HUES64 (cell line): Measurements from ENCODE around the gene RAPGEFL1. TPM values are rescaled to one million over a fixed set of nuclear protein-coding genes. Genes with fewer than 3 reads are reported as not detected.
"Not testable (repeated sequence)": the region's sequence is repeated elsewhere in the genome, so short reads cannot be mapped to it uniquely, and the experiment has no call there.

Experiments
- H3K27ac ChIP-seq: 2 replicates; pipeline ENCODE4 v1.7.0; 2013; ENCODE audit warnings: low read depth, low read length, inconsistent platforms
- H3K27me3 ChIP-seq: 2 replicates; pipeline ENCODE4 v1.6.1; 2013; ENCODE audit warnings: mild to moderate bottlenecking, low read length; ENCODE audit not compliant: insufficient read depth
- H3K36me3 ChIP-seq: 2 replicates; pipeline ENCODE4 v1.6.1; 2013; ENCODE audit warnings: mild to moderate bottlenecking, low read length; ENCODE audit not compliant: insufficient read depth
- H3K4me1 ChIP-seq: 2 replicates; pipeline ENCODE4 v1.6.1; 2013; ENCODE audit warnings: mild to moderate bottlenecking, low read length, moderate library complexity; ENCODE audit not compliant: insufficient read depth
- H3K4me3 ChIP-seq: 2 replicates; pipeline ENCODE4 v1.5.1; 2013; ENCODE audit warnings: mild to moderate bottlenecking, low read length, moderate library complexity
- H3K9ac ChIP-seq: 2 replicates; pipeline ENCODE4 v1.6.1; 2013; ENCODE audit warnings: mild to moderate bottlenecking, low read depth, low read length
- H3K9me3 ChIP-seq: 2 replicates; pipeline ENCODE4 v1.6.1; 2013; ENCODE audit warnings: low read depth, low read length; ENCODE audit not compliant: insufficient read depth
- WGBS: fragments of 150-250, 120-280 bp; methylation state at CpG from one replicate; pipeline ENCODE4 v1.1.7; 2013; ENCODE audit warnings: missing lambda C conversion rate; 5-methylcytosine and 5-hydroxymethylcytosine counted together
- polyA plus RNA-seq, 2 experiments: library from polyadenylated mRNA; stranded (reverse); fragments of 50-300 nt; gene quantifications; one replicate each; pipeline ENCODE4 v1.2.3, GENCODE V29; 2013

Gene RAPGEFL1, protein sequence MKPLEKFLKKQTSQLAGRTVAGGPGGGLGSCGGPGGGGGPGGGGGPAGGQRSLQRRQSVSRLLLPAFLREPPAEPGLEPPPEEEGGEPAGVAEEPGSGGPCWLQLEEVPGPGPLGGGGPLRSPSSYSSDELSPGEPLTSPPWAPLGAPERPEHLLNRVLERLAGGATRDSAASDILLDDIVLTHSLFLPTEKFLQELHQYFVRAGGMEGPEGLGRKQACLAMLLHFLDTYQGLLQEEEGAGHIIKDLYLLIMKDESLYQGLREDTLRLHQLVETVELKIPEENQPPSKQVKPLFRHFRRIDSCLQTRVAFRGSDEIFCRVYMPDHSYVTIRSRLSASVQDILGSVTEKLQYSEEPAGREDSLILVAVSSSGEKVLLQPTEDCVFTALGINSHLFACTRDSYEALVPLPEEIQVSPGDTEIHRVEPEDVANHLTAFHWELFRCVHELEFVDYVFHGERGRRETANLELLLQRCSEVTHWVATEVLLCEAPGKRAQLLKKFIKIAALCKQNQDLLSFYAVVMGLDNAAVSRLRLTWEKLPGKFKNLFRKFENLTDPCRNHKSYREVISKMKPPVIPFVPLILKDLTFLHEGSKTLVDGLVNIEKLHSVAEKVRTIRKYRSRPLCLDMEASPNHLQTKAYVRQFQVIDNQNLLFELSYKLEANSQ
- polyA plus RNA-seq (2013, experiment 1 of 2), result 9.4 TPM
- 7.5 TPM for polyA plus RNA-seq (2013, experiment 2 of 2)

GRCh38 chr17:40177275-40177874 lies at the start of gene RAPGEFL1:
Gene RAPGEFL1, plus strand, starts transcription at chr17:40177470. Its CDS starts 392 bp downstream, at chr17:40177862.
- under 1% methylated on average over 57 of the region's 57 CpGs for WGBS
- Histone ChIP-seq H3K4me1 (peaks cover 14% of the 10 kb centered on the region), H3K27me3 (no peaks in the 10 kb centered on the region), H3K9me3 (no peaks in the 10 kb centered on the region), H3K4me3 (peak within 1 kb of the TSS; percentile 63), H3K27ac (peak within 1 kb of the TSS; percentile 71; the same call in 1 of the 2 replicates), H3K36me3 (peaks cover 20% of the 10 kb centered on the region), H3K9ac (peak within 1 kb of the TSS; percentile 60; the same call in 1 of the 2 replicates)

DNA sequence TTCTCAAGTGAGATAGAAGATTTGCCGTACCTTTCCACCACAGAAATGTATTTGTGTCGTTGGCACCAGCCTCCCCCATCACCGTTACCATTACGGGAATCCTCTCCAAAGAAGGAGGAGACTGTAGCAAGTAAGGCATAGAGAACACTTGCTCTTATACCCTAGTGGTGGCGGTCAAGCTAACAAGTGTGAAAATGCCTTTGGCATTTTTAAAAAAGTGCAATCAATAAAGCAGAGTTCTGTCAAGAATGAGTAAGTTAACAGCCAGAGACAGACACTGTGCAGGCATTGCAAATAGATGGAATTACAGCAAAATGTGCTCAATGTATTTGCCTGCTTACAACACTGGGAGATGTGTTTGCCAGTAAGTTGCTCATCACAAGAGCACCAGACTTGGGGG lies 47.8 kb upstream of the RAPGEFL1 start:
- Histone ChIP-seq H3K4me1 (peaks cover 3% of the 10 kb centered on the region; the same call in 1 of the 2 replicates), H3K9ac (no peak overlapping the region), H3K27me3 (no peaks in the 10 kb centered on the region), H3K4me3 (no peak overlapping the region), H3K9me3 (no peaks in the 10 kb centered on the region), H3K36me3 (peaks cover 95% of the 10 kb centered on the region), H3K27ac (no peak overlapping the region)
- 95% methylated on average over 5 of the region's 5 CpGs for WGBS

DNA sequence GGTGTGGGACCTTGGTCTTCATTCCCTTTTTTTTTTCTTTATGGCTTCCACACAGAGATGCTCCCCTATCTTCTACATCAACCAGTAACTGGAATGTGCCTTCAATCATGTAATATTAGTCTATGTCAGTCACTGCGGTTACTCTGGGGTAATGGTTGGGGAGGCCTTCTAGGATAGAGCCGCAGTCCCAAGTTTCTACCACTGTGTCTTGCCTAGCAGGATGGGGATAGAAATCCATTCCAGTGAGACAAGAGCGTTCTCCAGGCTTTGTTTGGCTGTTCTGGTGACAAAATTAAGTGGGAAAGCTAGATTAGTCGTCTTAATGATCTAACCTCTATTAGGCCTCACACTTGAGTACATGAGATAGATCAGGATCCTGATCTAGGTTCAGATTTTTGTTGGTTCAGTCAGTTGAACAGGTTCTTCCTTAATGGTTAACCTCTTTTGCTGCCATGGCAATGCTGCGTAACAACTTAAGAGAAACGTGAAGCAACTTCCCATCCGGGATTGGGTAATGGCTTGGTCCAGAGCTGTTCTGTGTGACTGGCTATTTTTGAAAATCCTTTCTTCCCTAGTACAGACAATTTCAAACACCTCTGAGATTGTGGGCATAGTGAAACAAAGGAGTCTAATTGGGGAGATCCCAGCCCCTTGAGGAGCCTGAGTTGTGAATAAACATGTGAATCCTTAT lies 46.8 kb upstream of the RAPGEFL1 start:
- no peaks in the 10 kb centered on the region for H3K9me3 ChIP-seq
- H3K27me3 ChIP-seq, result no peaks in the 10 kb centered on the region
- WGBS, result 95% methylated on average over 7 of the region's 7 CpGs
- no peaks in the 10 kb centered on the region for H3K4me1 ChIP-seq
- no peak overlapping the region for H3K4me3 ChIP-seq
- peaks cover 97% of the 10 kb centered on the region for H3K36me3 ChIP-seq
- no peak overlapping the region for H3K27ac ChIP-seq
- H3K9ac ChIP-seq, result no peak overlapping the region

DNA sequence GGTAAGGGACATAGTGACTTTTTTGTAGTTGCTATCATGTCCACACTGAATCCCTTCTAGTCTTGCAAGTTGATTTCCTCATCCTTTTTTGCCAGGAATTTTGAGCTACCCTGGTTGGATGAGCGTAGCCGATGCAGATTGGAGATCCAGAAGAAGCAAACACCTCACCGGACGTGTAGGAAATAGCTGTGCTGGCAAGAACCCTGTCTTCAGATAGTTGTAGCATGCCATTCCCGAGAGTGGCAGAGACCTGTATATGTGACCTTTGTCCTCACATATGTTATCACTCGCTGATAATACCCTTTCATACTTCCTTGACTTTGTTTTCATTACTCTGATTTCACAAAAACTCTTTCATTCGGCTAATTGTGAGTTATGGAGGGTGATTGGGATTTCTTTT lies 43.1 kb upstream of the RAPGEFL1 start:
- no peaks in the 10 kb centered on the region for H3K27me3 ChIP-seq
- 0 out of 2 replicates have a peak, but pooled peaks cover 2% of the 10 kb centered on the region for H3K4me1 ChIP-seq
- 95% methylated on average over 7 of the region's 7 CpGs for WGBS
- H3K9me3 ChIP-seq, result no peaks in the 10 kb centered on the region
- H3K27ac ChIP-seq, result no peak overlapping the region
- no peak overlapping the region for H3K4me3 ChIP-seq
- H3K9ac ChIP-seq, result no peak overlapping the region
- peaks cover 80% of the 10 kb centered on the region for H3K36me3 ChIP-seq

DNA sequence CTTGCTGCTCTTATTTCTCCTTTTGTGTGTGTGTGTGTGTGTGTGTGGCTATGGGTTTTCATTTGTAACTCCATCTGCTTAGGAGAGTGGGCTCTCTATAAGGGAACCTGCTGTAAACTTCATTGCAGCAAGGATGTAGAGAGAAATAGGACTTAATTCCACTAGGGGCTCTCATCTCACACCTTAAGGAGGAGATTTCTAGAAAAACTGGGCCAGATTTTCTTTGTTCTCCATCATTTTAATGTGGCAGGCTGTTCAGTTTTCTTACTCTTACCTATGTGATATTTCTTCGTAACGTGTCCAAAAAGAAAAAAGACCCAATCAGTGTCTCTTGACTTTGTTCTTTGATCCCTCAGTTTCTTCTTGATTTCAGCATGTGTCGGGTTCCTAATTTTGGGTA lies 41.5 kb upstream of the RAPGEFL1 start:
- Histone ChIP-seq H3K27ac (no peak overlapping the region), H3K9ac (no peak overlapping the region), H3K36me3 (peaks cover 63% of the 10 kb centered on the region), H3K27me3 (no peaks in the 10 kb centered on the region), H3K9me3 (no peaks in the 10 kb centered on the region), H3K4me1 (0 out of 2 replicates have a peak, but pooled peaks cover 6% of the 10 kb centered on the region), H3K4me3 (no peak overlapping the region)
- WGBS, result 89% methylated on average over 3 of the region's 3 CpGs

- 54% methylated on average over 14 of the region's 14 CpGs for WGBS
- H3K27me3 ChIP-seq, result no peaks in the 10 kb centered on the region
- peaks cover 59% of the 10 kb centered on the region for H3K36me3 ChIP-seq
- peaks cover 13% of the 10 kb centered on the region; the same call in 1 of the 2 replicates for H3K4me1 ChIP-seq
- peak overlapping the region; percentile 81 for H3K27ac ChIP-seq
- H3K4me3 ChIP-seq, result peak overlapping the region; percentile 62
- H3K9me3 ChIP-seq, result no peaks in the 10 kb centered on the region
- peak overlapping the region; percentile 52 for H3K9ac ChIP-seq
Measured at GRCh38 chr17:40139566-40140058, 37.7 kb upstream of the RAPGEFL1 start.

- Histone ChIP-seq H3K4me1 (peaks cover 13% of the 10 kb centered on the region; the same call in 1 of the 2 replicates), H3K36me3 (peaks cover 60% of the 10 kb centered on the region)
- 98% methylated on average over 3 of the region's 3 CpGs for WGBS
- not testable (repeated sequence) for H3K27me3 ChIP-seq, H3K27ac ChIP-seq, H3K9me3 ChIP-seq, H3K4me3 ChIP-seq, H3K9ac ChIP-seq
Measured at GRCh38 chr17:40143166-40143565, 34.1 kb upstream of the RAPGEFL1 start.

- no peaks in the 10 kb centered on the region for H3K27me3 ChIP-seq
- peaks cover 83% of the 10 kb centered on the region for H3K36me3 ChIP-seq
- whole genome bisulfite sequencing, result 91% methylated on average over 2 of the region's 3 CpGs
Measured at GRCh38 chr17:40145476-40145875, 31.8 kb upstream of the RAPGEFL1 start.

GRCh38 chr17:40148527-40148926 lies 28.7 kb upstream of the RAPGEFL1 start:
- Histone ChIP-seq H3K4me1 (no peaks in the 10 kb centered on the region), H3K9me3 (no peaks in the 10 kb centered on the region), H3K4me3 (no peak overlapping the region), H3K27ac (no peak overlapping the region), H3K27me3 (no peaks in the 10 kb centered on the region), H3K9ac (no peak overlapping the region), H3K36me3 (peaks cover 87% of the 10 kb centered on the region)
- 98% methylated on average over 3 of the region's 3 CpGs for WGBS

More at GRCh38 chr17:40145476-40145875, 31.8 kb upstream of the RAPGEFL1 start:
- Histone ChIP-seq H3K4me1 (peaks cover 7% of the 10 kb centered on the region; the same call in 1 of the 2 replicates), H3K9ac (no peak overlapping the region), H3K4me3 (no peak overlapping the region), H3K9me3 (no peaks in the 10 kb centered on the region), H3K27ac (no peak overlapping the region)

GRCh38 chr17:40150276-40150675 lies 27.0 kb upstream of the RAPGEFL1 start:
- no peaks in the 10 kb centered on the region for H3K9me3 ChIP-seq
- H3K27ac ChIP-seq, result no peak overlapping the region
- no peak overlapping the region for H3K9ac ChIP-seq
- no peaks in the 10 kb centered on the region for H3K27me3 ChIP-seq
- peaks cover 89% of the 10 kb centered on the region for H3K36me3 ChIP-seq
- 82% methylated on average over 4 of the region's 4 CpGs for WGBS
- H3K4me3 ChIP-seq, result no peak overlapping the region
- H3K4me1 ChIP-seq, result no peaks in the 10 kb centered on the region
